Activated CD8-positive, alpha-beta memory T cell treated with anti-CD3 and anti-CD28 coated beads for 48 hours (primary cell): ENCODE data around the gene DHX40.
"Not testable (repeated sequence)": the region's sequence is repeated elsewhere in the genome, so short reads cannot be mapped to it uniquely, and the experiment has no call there.

ENCODE experiments used
- DNase-seq, 3 experiments: peaks; one replicate each; pipeline ENCODE4 v3.0.0-alpha.2; 2020; ENCODE audit warnings: low read depth in 2 of 3, low spot score in 2 of 3

DHX40 gene

DNA sequence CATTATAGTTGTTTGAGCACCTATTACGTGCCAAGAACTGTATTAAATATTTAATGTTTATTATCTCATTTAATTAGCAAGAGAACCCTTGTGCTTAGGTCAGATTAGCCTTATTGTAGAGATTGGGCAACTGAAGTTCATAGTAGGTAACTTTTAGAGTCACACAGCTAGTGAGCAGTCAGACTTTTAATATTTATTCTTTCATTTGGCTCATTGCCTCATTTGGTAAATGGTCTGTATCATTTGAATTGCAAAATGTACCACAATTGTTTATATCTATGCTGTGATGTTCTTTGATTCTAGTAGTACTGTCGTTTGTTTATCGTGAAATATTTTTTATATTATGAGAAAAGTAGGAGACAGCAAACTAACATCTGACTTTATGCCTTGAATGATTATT is 61.9 kb downstream of the DHX40 start:
- DNase-seq, result no peak

- DNase-seq, result no peak
Observed at GRCh38 chr17:59627770-59628171, 62.4 kb downstream of the DHX40 start.

- no peak for DNase-seq
Observed at GRCh38 chr17:59629174-59629573, 63.8 kb downstream of the DHX40 start.

GRCh38 chr17:59631276-59631675 is 65.9 kb downstream of the DHX40 start:
- no peak for DNase-seq

DNA sequence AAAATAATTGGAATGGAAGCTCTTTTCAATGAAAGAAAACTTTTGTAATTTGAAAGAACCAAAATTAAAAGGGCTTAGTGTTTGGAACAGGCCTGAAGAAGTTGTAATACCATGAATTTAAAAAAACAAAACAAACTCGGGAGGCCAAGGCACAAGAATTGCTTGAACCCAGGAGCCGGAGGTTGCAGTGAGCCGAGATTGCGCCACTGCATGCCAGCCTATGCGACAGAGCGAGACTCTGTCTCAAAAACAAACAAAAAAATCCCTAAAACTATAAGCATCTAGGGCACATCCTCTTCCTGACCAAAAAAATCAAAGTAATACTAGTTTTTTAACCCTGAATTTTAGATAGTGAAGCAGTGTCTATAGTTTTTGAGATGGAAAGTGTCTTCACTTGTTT is 67.0 kb downstream of the DHX40 start:
- no peak for DNase-seq

DNA sequence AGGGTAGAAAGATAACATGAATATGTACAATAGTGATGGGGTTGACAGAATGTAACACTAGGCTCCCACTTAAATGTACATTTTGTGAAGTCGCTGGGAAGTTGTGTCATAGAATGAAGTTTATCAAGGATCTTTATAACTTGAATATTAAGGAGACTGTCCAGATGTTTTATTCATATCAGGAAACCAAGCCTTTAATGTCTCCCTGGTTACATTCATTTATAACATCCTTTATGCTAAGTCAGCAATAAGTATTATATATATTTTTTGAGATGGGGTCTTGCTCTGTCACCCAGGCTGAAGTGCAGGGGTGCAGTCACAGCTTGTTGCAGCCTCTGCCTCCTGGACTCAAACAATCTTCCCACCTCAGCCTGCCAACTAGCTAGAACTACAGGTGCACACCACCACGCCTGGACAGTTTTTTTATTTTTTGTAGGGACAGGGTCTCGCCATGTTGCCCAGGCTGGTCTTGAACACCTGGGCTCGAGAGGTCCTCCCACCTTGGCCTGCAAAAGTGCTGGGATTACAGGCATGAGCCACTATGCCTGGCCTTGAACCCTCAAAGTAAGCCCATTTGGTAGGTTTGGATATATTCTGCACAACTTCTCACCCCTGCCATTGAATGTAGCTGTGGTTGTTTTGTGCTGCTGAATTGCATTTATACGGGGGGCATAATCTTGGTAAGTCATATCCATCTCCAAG is 68.4 kb downstream of the DHX40 start:
- DNase-seq, result no peak

DNA sequence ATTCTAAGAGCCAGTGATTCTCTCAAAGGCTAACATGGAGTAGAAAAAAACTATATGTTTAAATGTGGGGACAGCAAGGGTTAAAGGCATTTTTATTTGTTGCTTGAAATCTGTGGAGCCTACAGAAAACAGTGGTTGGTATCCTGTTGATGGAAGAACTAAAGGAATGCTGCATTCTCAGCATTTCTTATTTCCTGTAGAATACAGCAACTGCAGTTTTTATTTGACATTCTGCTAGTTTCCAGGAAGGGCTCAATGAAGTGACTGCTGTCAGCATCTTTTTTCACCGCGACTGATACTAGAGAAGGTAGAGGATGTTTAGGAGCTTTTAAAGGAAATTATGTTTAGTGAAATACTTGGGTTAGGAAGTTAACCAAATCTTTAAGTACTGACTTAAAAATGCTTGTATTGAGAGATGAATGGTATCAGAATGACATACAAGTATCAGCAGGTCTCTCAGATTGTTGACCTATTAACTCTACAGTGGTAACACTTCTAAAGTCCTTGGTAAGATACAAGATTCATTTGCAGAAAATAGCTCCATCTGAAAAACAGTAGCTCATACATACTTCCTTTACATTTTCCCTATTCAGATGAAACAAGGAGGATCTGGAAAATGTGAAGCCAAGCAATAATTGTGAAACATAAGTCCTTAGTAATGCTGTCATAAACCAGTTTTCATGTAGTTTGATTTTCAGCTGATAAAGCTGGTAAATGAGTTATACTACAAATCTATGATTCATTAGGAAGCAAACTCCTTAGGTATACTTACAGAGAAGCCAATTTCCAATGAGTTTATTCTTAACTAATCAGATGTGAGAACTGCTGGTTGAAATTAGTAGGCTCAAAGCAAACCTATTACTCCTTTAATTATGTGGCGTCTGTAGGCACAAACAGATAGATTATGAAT is 69.5 kb downstream of the DHX40 start:
- DNase-seq, result no peak

DNA sequence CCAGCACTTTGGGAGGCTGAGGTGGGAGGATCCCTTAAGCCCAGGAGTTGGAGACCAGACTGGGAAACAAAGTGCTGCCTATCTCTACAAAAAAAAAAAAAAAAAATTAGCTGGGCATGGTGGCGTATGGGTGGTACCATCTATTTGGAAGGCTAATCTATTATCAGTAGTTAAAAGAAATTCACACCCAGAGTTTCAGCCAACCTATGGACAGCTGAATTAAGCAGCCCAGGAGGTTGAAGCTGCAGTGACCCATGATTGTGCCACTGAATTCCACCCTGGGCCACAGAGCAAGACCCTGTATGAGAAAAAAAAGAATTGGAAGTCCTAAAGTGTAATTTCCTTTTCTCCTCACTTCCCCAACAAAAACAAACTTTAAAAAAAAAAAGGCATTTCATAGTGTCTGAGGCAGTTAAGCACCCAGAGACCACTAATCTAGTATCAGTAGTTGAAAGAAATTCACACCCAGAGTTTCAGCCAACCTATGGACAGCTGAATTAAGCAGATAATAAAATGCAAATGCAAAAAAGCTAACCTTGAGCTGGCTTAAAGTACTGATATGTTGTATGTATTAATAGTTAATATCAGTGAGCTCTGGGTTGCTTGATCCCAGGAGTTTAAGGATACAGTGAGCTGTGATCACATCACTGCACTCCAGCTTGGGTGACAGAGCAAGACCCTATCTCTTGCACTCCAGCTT is 72.4 kb downstream of the DHX40 start:
- no peak for DNase-seq

- no peak for DNase-seq
Observed at GRCh38 chr17:59638553-59638952, 73.1 kb downstream of the DHX40 start.

- no peak for DNase-seq
Observed at GRCh38 chr17:59641799-59642484, 76.5 kb downstream of the DHX40 start.

DNA sequence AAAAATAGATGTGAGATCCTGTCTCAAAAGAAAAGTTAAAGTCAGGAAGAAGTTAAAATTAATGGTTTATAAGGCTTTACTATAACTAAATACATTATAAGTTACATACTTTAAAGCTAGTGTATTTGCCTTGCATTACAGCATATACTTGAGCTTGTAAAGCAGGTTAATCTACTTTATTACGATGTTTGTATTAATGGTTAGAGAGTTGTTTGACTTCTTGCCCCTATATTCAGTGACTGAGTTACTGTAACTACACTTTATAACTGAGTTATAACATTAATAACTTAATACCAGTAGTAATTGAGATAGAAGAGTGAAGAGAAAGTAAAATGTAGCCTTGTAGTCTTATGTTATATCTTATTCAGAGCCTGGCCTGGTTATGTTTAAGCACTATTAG is 77.2 kb downstream of the DHX40 start:
- no peak for DNase-seq

DNA sequence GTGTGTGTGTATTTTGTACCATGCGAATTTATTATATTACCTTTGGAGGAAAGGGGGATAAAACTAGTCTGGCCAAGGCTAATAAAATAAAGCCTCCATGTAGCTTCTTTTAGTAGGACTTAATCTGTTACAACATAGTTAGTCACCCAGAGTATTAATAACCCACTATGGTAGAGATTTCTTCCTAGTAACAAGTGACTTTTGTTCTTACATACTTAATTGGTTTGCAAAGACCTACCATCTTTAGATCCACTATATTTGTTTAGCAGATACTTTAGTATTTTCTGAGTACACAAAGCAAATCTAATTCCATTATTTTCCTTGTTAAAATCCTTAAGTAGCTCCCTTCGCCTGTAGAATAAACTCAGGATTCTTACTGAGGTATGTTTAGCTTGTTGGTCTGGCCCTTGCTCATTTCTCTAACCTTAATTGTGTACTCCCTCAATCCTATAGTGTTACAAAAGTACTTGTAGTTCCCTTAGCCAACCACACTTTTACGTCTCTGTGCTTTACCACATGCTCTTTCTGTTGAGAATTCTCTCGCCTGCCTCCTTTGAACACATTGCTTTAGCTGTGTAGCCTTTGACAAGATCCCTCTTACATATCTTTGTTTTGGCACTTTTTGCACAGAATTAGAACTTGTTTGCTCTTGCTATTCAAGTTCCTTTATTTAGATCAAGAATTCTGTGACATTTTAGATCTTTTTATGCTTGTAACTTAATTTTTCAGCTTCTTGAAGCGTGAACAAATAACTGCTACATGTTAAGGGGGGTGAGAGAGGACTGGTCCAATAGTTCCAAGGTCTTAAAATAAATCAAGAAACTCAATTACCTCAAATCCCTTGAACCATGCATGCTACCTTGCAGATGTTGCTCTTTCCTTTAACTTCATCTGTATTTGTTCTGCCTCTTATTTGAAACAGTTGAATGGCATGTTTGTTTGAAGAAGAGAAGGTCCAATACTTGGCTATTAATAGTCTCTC is 78.0 kb downstream of the DHX40 start:
- no peak for DNase-seq

GRCh38 chr17:59647288-59647687 is 81.9 kb downstream of the DHX40 start:
- DNase-seq, result no peak

DNA sequence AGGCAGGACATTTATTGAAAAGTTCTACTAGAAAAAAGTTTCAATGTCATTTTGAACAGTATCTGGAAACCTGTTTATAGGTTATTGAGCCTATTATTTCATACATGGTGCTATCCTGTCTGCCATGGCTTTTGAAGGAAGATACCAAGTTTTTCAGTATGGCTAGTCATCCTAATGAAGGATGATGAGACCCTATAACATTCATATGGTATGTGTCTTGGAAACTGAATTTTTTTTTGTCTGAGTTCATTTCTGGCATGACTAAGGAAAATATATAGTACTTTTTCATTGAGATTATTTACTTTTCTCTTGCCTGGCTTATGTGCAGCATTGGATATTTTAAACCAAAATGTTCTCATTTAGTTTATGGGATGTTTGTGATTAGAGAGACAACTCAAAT is 84.5 kb downstream of the DHX40 start:
- DNase-seq, result no peak

GRCh38 chr17:59650642-59651041 is 85.2 kb downstream of the DHX40 start:
- DNase-seq, result no peak

DNA sequence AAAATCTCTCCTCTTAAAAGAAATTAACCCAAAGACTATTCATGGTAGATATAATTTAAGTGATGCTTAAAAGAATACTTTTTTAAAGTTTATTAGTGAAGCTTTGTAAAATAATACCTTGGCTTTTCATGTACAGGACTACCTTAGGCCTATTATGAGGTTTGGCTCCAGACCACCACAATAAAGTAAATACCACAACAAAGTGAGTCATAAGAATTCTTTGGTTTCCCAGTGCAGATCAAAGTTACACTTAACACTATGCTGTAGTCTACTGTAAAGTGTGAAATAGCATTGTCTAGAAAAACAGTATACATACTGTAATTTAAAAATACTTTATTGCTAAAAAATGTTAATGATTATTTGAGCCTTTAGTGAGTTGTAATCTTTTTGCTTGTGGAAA is 85.9 kb downstream of the DHX40 start:
- no peak for DNase-seq

- DNase-seq, result no peak
Observed at GRCh38 chr17:59652119-59652518, 86.7 kb downstream of the DHX40 start.

DNA sequence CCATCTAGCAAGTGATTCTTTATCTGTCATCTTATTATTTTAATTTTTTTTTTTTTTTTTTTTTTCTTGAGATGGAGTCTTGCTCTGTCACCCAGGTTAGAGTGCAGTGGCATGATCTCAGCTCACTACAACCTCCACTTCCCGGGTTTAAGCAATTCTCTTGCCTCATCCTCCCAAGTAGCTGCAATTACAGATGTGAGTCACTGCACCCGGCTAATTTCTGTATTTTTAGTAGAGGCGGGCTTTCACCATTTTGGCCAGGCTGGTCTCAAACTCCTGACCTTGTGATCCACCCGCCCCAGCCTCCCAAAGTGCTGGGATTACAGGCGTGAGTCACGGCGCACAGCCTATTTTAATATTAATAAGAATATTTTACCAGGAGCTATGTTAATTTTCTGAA is 91.2 kb downstream of the DHX40 start:
- DNase-seq, result not testable (repeated sequence)
